CD4-positive, alpha-beta T cell treated with Interleukin-21 for 1 hour (primary cell): ENCODE data around the gene GINS1.
"Not testable (repeated sequence)": the region's sequence is repeated elsewhere in the genome, so short reads cannot be mapped to it uniquely, and the experiment has no call there.

Experiments used
- DNase-seq: peaks from one replicate; pipeline ENCODE4 v3.0.0-alpha.2; 2020

GINS1 gene

GRCh38 chr20:25390538-25391528 lies 16.6 kb upstream of the GINS1 start, which contains the start of gene ABHD12:
Gene ABHD12, minus strand, starts transcription at chr20:25390835. Its CDS starts 132 bp downstream, at chr20:25390703.
- peak; percentile 95 for DNase-seq

GRCh38 chr20:25394276-25394675 lies 13.2 kb upstream of the GINS1 start:
- no peak for DNase-seq

- DNase-seq = no peak
These were observed 12.5 kb upstream of the GINS1 start for GRCh38 chr20:25394996-25395395.

GRCh38 chr20:25397096-25397495 lies 10.4 kb upstream of the GINS1 start:
- DNase-seq = no peak

- DNase-seq = no peak
These were observed 9.7 kb upstream of the GINS1 start for GRCh38 chr20:25397821-25398220.

GRCh38 chr20:25398376-25399036 lies 9.0 kb upstream of the GINS1 start:
- DNase-seq = no peak

- peak; percentile 68 for DNase-seq
These were observed 8.4 kb upstream of the GINS1 start for GRCh38 chr20:25399037-25399430.

GRCh38 chr20:25400291-25400732 lies 7.2 kb upstream of the GINS1 start:
- not testable (repeated sequence) for DNase-seq

GRCh38 chr20:25402583-25402982 lies 4.9 kb upstream of the GINS1 start:
- no peak for DNase-seq

- no peak for DNase-seq
These were observed 686 bp downstream of the GINS1 start for GRCh38 chr20:25408170-25408547.

- DNase-seq = no peak
These were observed 1.4 kb downstream of the GINS1 start for GRCh38 chr20:25408890-25409289.

GRCh38 chr20:25418776-25419175 lies 11.3 kb downstream of the GINS1 start:
- no peak for DNase-seq

GRCh38 chr20:25421102-25421501 lies 13.6 kb downstream of the GINS1 start:
- DNase-seq = no peak

GRCh38 chr20:25422032-25422431 lies 14.6 kb downstream of the GINS1 start:
- no peak for DNase-seq

- DNase-seq = no peak
These were observed 17.1 kb downstream of the GINS1 start for GRCh38 chr20:25424536-25424935.

- DNase-seq = no peak
These were observed 29.7 kb downstream of the GINS1 start for GRCh38 chr20:25437153-25437581.

- no peak for DNase-seq
These were observed 31.9 kb downstream of the GINS1 start for GRCh38 chr20:25439328-25439727.

GRCh38 chr20:25444556-25444955 lies 37.1 kb downstream of the GINS1 start:
- no peak for DNase-seq

- no peak for DNase-seq
These were observed 40.2 kb downstream of the GINS1 start for GRCh38 chr20:25447671-25448070.

GRCh38 chr20:25452333-25452732 lies 44.9 kb downstream of the GINS1 start:
- DNase-seq = no peak

GRCh38 chr20:25453035-25453810 lies 45.8 kb downstream of the GINS1 start:
- DNase-seq = no peak

GRCh38 chr20:25454153-25454900 lies 46.9 kb downstream of the GINS1 start:
- no peak for DNase-seq
